GM21515 (cell line): ENCODE results near the gene ASTN2.
"Not testable (repeated sequence)": the region's sequence is repeated elsewhere in the genome, so short reads cannot be mapped to it uniquely, and the experiment has no call there.

ENCODE experiments used
- ATAC-seq: cut with Tn5 transposase; IDR thresholded peaks from one replicate; pipeline ENCODE4 v1.9.1; 2021; ENCODE audit not compliant: unreplicated experiment

Gene ASTN2

GRCh38 chr9:116891424-116891823 lies 523.4 kb downstream of the ASTN2 start:
- no peak for ATAC-seq

GRCh38 chr9:116888476-116888875 lies 526.4 kb downstream of the ASTN2 start:
- not testable (repeated sequence) for ATAC-seq

GRCh38 chr9:116888066-116888465 lies 526.8 kb downstream of the ASTN2 start:
- no peak for ATAC-seq

DNA sequence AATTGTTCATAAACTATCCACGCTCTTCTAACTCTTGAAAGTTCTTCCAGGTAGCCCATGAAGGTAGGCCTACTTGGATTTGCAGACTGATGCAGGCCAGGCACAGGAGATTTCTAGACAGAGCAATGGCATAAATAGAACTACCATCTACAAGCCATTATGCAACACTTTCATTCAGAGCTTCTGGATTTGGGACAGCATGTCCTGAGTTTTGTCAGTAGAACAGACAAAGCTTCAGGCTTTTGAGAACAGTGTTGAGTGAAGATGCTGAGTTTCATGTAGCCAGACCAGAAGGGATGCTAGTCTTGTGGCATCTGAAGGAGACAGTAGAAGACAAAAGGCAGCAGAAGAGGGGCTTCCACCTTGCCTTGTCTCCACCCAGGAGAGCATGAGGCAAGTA lies 531.2 kb downstream of the ASTN2 start:
- ATAC-seq, result no peak

DNA sequence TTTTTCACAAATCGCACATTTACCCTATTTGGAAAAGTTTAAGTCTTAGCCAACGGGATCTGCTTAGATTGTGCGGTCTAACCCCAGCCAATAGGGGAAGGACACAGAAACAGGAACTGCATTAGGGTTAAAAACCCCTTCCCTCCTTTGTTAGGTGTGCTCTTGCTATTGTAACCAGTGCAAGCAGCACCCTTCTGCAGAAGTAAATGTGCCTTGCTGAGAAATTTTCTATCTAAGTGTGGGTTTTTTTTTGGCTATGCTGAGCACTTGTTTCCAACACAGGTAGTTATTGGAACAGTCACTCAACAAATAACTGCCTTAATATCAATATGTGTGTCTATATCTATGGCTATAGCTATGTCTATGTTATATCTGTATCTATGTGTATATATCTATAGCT lies 537.8 kb downstream of the ASTN2 start:
- no peak for ATAC-seq

DNA sequence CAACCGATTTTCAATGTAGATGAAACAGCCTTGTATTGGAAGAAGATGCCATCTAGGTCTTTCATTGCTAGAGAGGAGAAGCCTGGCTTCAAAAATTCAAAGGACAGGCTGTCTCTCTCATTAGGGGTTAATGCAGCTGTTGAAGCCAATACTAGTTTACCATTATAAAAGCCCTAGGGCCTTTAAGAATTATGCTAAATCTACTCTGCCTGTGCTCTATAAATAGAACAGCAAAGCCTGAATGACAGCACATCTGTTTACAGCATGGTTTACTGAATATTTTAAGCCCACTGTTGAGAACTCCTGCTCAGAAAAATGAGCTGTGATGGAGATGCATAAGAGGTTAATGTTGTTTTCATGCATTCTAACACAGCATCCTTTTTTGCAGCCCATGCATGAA lies 539.3 kb downstream of the ASTN2 start:
- ATAC-seq, result no peak

- ATAC-seq, result no peak
Measured at GRCh38 chr9:116873937-116874914, 540.6 kb downstream of the ASTN2 start.

DNA sequence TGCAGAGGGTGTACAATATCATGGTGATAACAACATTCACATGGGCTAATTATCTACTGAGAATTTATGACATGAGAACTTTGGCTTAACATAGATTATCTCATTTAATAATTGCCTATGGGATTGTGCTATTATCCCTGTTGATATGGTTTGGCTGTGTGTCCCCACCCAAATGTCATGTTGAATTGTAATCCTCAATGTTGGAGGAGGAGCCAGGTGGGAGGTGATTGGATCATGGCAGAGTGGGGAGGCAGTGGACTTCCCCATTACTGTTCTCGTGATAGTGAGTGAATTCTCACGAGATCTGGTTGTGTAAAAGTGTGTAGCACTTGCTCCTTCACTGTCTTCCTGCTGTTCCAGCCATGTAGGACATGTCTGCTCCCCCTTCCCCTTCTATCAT lies 541.4 kb downstream of the ASTN2 start:
- ATAC-seq, result no peak

DNA sequence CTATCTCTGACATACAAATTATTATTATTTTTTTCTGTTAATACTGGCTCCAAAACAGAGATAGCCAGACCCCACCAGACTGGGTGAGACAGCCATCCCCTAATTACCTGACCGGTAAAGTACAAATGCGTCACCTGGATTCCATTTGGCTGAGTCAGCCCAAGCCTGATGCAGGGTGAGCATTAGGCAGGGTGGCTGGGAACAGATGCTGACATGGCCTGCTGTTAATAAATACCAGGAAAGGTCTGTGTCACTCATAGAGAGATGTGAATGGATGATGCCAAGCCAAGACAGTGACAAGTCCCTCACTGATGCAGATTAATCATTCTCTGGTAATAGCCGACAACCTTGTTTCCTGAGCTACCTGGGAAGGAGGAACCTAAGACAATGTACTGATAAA lies 544.3 kb downstream of the ASTN2 start:
- ATAC-seq, result no peak

GRCh38 chr9:116868201-116868600 lies 546.7 kb downstream of the ASTN2 start:
- no peak for ATAC-seq

- no peak for ATAC-seq
Measured at GRCh38 chr9:116861321-116861720, 553.5 kb downstream of the ASTN2 start.

DNA sequence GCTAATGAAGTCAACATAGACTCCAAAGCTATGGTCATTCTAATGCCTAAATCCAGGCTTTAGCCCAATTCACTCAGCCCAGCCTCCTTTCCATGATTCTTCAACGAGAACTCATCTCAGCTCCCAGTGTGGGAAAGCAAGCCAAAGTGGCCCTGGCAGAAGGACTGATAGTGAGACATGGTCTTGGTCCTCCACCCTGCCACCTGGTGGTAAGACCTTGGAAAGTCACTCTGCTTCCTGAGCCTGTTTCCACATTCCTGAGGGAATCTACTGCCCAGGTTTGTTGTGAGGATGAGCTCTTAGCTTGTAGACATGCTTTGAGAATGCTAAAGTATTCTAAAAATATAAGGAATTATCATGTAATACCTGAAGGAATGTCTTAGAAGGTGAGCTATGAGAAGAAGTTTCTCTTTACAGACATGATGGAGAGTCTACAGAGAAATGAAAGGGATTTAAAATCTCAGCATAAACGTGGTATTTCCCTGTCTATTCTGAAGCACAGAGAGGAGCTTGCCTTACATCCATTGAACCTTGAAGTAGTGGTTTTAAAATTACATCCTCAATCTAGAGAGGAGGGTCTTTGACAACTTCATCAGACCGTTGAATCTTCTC lies 554.2 kb downstream of the ASTN2 start:
- peak; percentile 81 for ATAC-seq

DNA sequence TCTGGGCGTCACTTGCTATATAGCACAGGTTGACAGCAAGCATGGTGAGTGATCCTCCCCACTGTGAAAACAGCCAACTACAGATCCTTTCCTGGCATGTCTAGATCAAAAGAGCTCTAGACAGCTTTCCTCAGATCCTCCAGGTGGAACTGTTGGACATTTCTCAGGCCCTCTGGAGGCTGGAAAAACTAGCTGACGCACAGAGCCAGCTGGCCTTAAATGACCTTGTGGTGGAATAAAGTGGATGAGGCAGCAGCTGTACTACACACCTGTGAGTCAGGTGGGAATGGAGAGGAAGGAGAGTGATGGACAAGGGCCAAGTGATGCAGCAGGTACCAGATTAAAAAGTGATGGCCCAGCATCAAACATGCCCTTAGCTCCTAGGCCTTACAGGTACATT lies 555.1 kb downstream of the ASTN2 start:
- ATAC-seq, result no peak

DNA sequence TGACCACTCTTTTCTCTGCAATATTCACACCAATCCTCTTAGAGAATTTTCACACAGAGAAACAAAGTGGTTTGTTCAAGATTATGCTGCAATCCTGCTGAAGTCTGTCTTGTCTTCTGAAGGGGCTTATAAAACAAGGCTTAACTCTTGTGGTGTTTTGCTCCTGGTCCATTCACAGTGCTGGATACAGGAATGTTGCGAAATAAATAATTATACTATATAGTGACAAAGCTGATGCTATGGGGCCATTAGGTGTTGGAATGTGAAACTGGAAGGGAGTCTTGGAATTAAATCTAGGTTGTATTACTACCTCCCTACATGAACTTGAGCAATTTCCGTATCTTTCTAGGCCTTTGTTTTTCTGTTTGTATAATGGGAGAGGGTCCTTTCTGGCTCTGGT lies 557.5 kb downstream of the ASTN2 start:
- ATAC-seq, result no peak

GRCh38 chr9:116855881-116856662 lies 558.8 kb downstream of the ASTN2 start:
- no peak for ATAC-seq

- no peak for ATAC-seq
Measured at GRCh38 chr9:116849721-116850120, 565.1 kb downstream of the ASTN2 start.

- ATAC-seq, result no peak
Measured at GRCh38 chr9:116844621-116845020, 570.2 kb downstream of the ASTN2 start.

GRCh38 chr9:116843863-116844620 lies 570.8 kb downstream of the ASTN2 start:
- no peak for ATAC-seq

- no peak for ATAC-seq
Measured at GRCh38 chr9:116842658-116843057, 572.2 kb downstream of the ASTN2 start.

DNA sequence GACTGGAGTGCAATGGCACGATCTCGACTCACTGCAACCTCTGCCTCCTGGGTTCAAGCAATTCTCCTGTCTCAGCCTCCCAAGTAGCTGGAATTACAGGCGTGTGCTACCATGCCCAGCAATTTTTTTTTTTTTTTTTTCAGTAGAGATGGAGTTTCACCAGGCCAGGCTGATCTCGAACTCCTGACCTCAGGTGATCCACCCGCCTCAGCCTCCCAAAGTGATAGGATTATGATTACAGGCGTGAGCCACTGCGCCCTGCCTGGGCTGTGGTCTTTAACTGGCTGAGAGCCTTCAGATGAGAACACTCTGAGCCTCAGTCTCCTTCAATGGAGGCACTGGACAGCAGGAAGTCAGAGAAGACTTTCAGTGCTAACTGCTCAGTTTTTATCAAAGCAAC lies 576.4 kb downstream of the ASTN2 start:
- ATAC-seq, result not testable (repeated sequence)
